HG03565 (cell line): ENCODE results near the gene PLAAT4.
A peak's percentile ranks its signal among the peaks of the same experiment; 100 is the strongest.
"Not testable (repeated sequence)": the region's sequence is repeated elsewhere in the genome, so short reads cannot be mapped to it uniquely, and the experiment has no call there.

Experiments used
- ATAC-seq: cut with Tn5 transposase; IDR thresholded peaks from one replicate; pipeline ENCODE4 v1.9.1; 2021; ENCODE audit warnings: mild to moderate bottlenecking, moderate library complexity; ENCODE audit not compliant: unreplicated experiment

PLAAT4 gene

GRCh38 chr11:63564784-63565350 lies 28.3 kb downstream of the PLAAT4 start:
- ATAC-seq: no peak

- ATAC-seq: peak; percentile 71
Observed at GRCh38 chr11:63567044-63567840, 30.6 kb downstream of the PLAAT4 start.

GRCh38 chr11:63569570-63569969 lies 33.0 kb downstream of the PLAAT4 start:
- ATAC-seq: no peak

- no peak for ATAC-seq
Observed at GRCh38 chr11:63572026-63572688, 35.5 kb downstream of the PLAAT4 start.

GRCh38 chr11:63573881-63574855 lies 37.6 kb downstream of the PLAAT4 start:
- ATAC-seq: no peak

GRCh38 chr11:63574856-63575602 lies 38.4 kb downstream of the PLAAT4 start:
- ATAC-seq: no peak

GRCh38 chr11:63578882-63579281 lies 42.3 kb downstream of the PLAAT4 start:
- ATAC-seq: not testable (repeated sequence)

GRCh38 chr11:63581224-63581623 lies 44.6 kb downstream of the PLAAT4 start:
- not testable (repeated sequence) for ATAC-seq

- no peak for ATAC-seq
Observed at GRCh38 chr11:63583357-63583677, 46.7 kb downstream of the PLAAT4 start.

- ATAC-seq: no peak
Observed at GRCh38 chr11:63586451-63587166, 50.0 kb downstream of the PLAAT4 start.

- ATAC-seq: no peak
Observed at GRCh38 chr11:63589000-63589399, 52.4 kb downstream of the PLAAT4 start.

- ATAC-seq: no peak
Observed at GRCh38 chr11:63590024-63590788, 53.6 kb downstream of the PLAAT4 start.

- ATAC-seq: no peak
Observed at GRCh38 chr11:63592975-63593395, 56.4 kb downstream of the PLAAT4 start.

GRCh38 chr11:63595296-63595695 lies 58.7 kb downstream of the PLAAT4 start:
- ATAC-seq: no peak
